ENCODE data around the gene FRMD4A.

The FRMD4A gene

GRCh38 chr10:13604357-13605040, 726.2 kb downstream of the FRMD4A start:
- no peak overlapping the region for H3K27ac ChIP-seq (ENCODE audit: insufficient read depth, low read length, poor library complexity, severe bottlenecking)
- H3K4me1 ChIP-seq (ENCODE audit: control insufficient read depth, insufficient read depth, low read length, poor library complexity, severe bottlenecking): no peaks in the 10 kb centered on the region
- no peaks in the 10 kb centered on the region for H3K27me3 ChIP-seq (replicated peaks; ENCODE audit: control insufficient read depth, insufficient read depth, low read length, poor library complexity, severe bottlenecking)
- H3K4me3 ChIP-seq (ENCODE audit: insufficient read depth, low read depth, low read length, poor library complexity, severe bottlenecking): no peak overlapping the region
- peaks cover 49% of the 10 kb centered on the region for H3K36me3 ChIP-seq (ENCODE audit: control insufficient read depth, insufficient read depth, low read length)
- DNase-seq: no peak
- no peaks in the 10 kb centered on the region for H3K9me3 ChIP-seq (ENCODE audit: control insufficient read depth, low read length)

- DNase-seq: no peak
- H3K4me3 ChIP-seq (ENCODE audit: insufficient read depth, low read depth, low read length, poor library complexity, severe bottlenecking): no peak overlapping the region
- H3K4me1 ChIP-seq (ENCODE audit: control insufficient read depth, insufficient read depth, low read length, poor library complexity, severe bottlenecking): no peaks in the 10 kb centered on the region
- no peaks in the 10 kb centered on the region for H3K27me3 ChIP-seq (replicated peaks; ENCODE audit: control insufficient read depth, insufficient read depth, low read length, poor library complexity, severe bottlenecking)
- H3K27ac ChIP-seq (ENCODE audit: insufficient read depth, low read length, poor library complexity, severe bottlenecking): no peak overlapping the region
- H3K9me3 ChIP-seq (ENCODE audit: control insufficient read depth, low read length): no peaks in the 10 kb centered on the region
- H3K36me3 ChIP-seq (ENCODE audit: control insufficient read depth, insufficient read depth, low read length): peaks cover 38% of the 10 kb centered on the region
Observed at GRCh38 chr10:13597909-13598308, 732.8 kb downstream of the FRMD4A start.

- Histone ChIP-seq H3K4me1 (ENCODE audit: control insufficient read depth, insufficient read depth, low read length, poor library complexity, severe bottlenecking) (no peaks in the 10 kb centered on the region), H3K27me3 (replicated peaks; ENCODE audit: control insufficient read depth, insufficient read depth, low read length, poor library complexity, severe bottlenecking) (no peaks in the 10 kb centered on the region), H3K27ac (ENCODE audit: insufficient read depth, low read length, poor library complexity, severe bottlenecking) (no peak overlapping the region), H3K9me3 (ENCODE audit: control insufficient read depth, low read length) (no peaks in the 10 kb centered on the region), H3K36me3 (ENCODE audit: control insufficient read depth, insufficient read depth, low read length) (peaks cover 22% of the 10 kb centered on the region), H3K4me3 (ENCODE audit: insufficient read depth, low read depth, low read length, poor library complexity, severe bottlenecking) (no peak overlapping the region)
- DNase-seq: no peak
Observed at GRCh38 chr10:13594641-13595040, 736.1 kb downstream of the FRMD4A start.

All from effector memory CD4-positive, alpha-beta T cell (primary cell).